CD4-positive, alpha-beta T cell (primary cell): ENCODE data around the gene RAP1GAP2. TPM values are rescaled to one million over a fixed set of nuclear protein-coding genes. Genes with fewer than 3 reads are reported as not detected.

Experiments
- ATAC-seq: fragments of 200-7000 bp; cut with Tn5 transposase; one replicate; pipeline ENCODE4 v1.10.0; 2022; ENCODE audit warnings: mild to moderate bottlenecking; ENCODE audit not compliant: poor library complexity
- CTCF ChIA-PET: fragments of 350-600 bp; sonication (Branson Sonifier 250); formaldehyde crosslinking; loops from one replicate; lab custom pipeline; 2021; ENCODE audit warnings: antibody characterized with exemption, inconsistent platforms; lab: Charles Lee
- POLR2A ChIA-PET: fragments of 350-600 bp; sonication (Branson Sonifier 250); formaldehyde crosslinking; loops from one replicate; lab custom pipeline; 2021; ENCODE audit warnings: antibody characterized with exemption, inconsistent platforms; lab: Charles Lee
- DNase-seq, 14 experiments: peaks; one replicate each; pipeline ENCODE4 v3.0.0-alpha.2; 2013 to 2020; ENCODE audit warnings: mixed read lengths in 2 of 14
- H3K27ac ChIP-seq, 2 donors: one replicate each; pipeline versions ENCODE4 v1.5.1 to v1.7.0; 2013; ENCODE audit warnings: low read length in 2 of 2, low read depth in 1 of 2, mild to moderate bottlenecking in 1 of 2
- H3K27me3 ChIP-seq, 2 experiments: 1 replicate in 1 of 2; 2 replicates in 1 of 2; pipeline versions ENCODE4 v1.6.1 to v1.7.0; 2013; ENCODE audit warnings: low read length in 2 of 2, control low read depth in 1 of 2, mild to moderate bottlenecking in 1 of 2, moderate library complexity in 1 of 2; ENCODE audit not compliant: insufficient read depth in 2 of 2, control insufficient read depth in 1 of 2
- H3K36me3 ChIP-seq: one replicate; pipeline ENCODE4 v1.6.1; 2013; ENCODE audit warnings: low read length, control low read depth; ENCODE audit not compliant: insufficient read depth
- H3K4me1 ChIP-seq: one replicate; pipeline ENCODE4 v1.6.1; 2013; ENCODE audit warnings: low read length, control low read depth; ENCODE audit not compliant: insufficient read depth
- H3K4me3 ChIP-seq: one replicate; pipeline ENCODE4 v1.5.1; 2013; ENCODE audit warnings: mild to moderate bottlenecking, low read length, moderate library complexity
- H3K9me3 ChIP-seq, 2 experiments: 1 replicate in 1 of 2; 2 replicates in 1 of 2; pipeline versions ENCODE4 v1.6.1 to v1.7.0; 2013; ENCODE audit warnings: low read length in 2 of 2, mild to moderate bottlenecking in 2 of 2, control low read depth in 1 of 2, moderate library complexity in 1 of 2; ENCODE audit not compliant: control insufficient read depth in 1 of 2, insufficient read depth in 1 of 2
- H3K27ac Mint-ChIP-seq: one replicate; pipeline ENCODE4 v1.8.0; 2020; ENCODE audit warnings: mixed read lengths
- H3K27me3 Mint-ChIP-seq: one replicate; pipeline ENCODE4 v1.8.0; 2021; ENCODE audit warnings: mixed read lengths
- H3K36me3 Mint-ChIP-seq: one replicate; pipeline ENCODE4 v1.8.0; 2021; ENCODE audit warnings: low read depth, mixed read lengths
- H3K4me1 Mint-ChIP-seq: one replicate; pipeline ENCODE4 v1.8.0; 2021; ENCODE audit warnings: low read depth, mixed read lengths
- H3K4me3 Mint-ChIP-seq: one replicate; pipeline ENCODE4 v1.8.0; 2020; ENCODE audit warnings: mild to moderate bottlenecking, mixed read lengths
- H3K9me3 Mint-ChIP-seq: one replicate; pipeline ENCODE4 v1.8.0; 2020; ENCODE audit warnings: mixed read lengths
- intact Hi-C, 2 experiments: fragments of 100-400 bp; cut with DNase I in 1 of 2; cut with micrococcal nuclease in 1 of 2; formaldehyde crosslinking; loops; one replicate each; pipeline versions ENCODE4 v1.15.1 to v1.9.0; 2023 to 2025; cut with DNase I, micrococcal nuclease
- total RNA-seq, 174 experiments: library from RNA in 2 of 174; stranded (reverse) in 2 of 174; gene quantifications; one replicate each; pipeline ENCODE4 v1.2.3 and lab custom pipeline; 2021 to 2026
- TF ChIP-seq, protein P1 (sequence below): fragments of 200-600 bp; IDR thresholded peaks from one replicate; pipeline ENCODE4 v1.8.0; 2022; ENCODE audit warnings: antibody characterized with exemption, mild to moderate bottlenecking

Gene RAP1GAP2
- total RNA-seq, 2 experiments from 2014 or later: 46.3 to 49.7 TPM

DNA sequence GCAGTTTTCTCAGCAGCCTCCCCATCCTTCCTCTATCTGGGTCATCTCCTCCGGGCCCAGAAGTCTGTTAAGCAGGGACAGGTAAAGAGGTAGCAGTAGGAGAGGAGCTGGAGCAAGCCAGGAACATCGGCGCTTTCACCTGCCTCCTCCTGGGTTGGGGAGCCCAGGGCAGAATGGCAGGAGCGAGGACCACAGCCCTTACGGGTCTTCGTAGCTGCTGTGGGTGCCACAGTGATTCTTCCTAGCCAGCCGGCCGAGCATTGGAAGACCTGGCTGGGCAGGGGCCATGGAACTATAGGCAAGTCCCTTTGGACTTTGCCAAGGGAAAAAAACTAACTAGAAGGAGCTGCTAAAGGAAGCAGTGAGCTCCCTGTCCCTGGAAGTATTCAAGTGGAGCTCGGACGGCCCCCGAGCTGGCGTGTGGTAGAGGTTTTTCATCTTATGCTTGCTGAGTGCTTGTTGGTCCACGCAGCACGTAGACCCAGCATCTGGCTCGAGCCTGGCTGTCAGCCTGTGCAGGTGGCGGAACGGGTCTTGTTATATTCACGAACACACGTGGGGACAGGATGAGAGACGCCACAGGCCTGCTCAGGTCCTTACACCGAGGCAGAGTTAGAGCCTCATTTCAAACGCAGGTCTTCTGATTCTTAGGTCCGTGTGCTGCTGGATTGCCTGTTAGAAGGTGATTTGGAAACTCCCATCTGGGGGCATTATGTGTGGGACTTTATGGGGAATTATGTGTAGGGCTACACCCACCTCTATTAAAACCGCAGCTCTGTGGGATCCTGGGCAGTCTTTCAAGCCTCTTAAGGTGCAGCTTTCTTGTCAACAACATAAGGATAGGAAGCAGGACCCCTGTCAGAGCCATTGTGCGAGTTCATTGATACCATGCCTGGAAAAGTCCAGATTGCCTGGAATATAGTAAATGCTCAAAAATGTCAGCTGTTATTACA, 212.4 kb downstream of the RAP1GAP2 start:
- no peak overlapping the region for H3K27ac Mint-ChIP-seq
- POLR2A ChIA-PET: no interaction called here

DNA sequence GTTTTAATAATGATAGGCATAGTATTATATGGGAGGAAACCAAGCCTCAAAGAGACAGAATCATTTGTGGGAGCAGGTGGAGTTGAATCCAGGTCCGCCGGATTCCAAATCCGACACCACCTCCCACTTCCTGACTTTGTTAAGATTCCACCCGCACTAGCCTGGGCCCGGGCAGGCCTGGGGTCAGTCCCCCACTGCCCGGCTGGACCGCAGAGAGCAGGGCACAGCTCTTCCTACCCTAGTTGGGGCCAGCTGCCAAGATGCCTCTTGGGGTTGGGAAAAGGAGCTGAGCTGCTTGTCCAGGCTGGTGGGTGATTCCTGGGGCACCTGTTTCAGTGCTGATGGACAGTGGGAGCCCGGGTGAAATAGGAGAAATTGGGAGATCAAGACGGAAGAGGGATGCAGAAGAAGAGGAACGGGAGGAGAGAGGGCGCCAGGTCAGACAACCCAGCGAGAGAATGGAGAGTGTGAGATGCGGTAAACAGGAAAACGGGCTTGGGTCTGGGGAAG, 213.2 kb downstream of the RAP1GAP2 start:
- intact Hi-C loops: no loop called here
- Histone ChIP-seq H3K27ac (no peak overlapping the region), H3K36me3 (peaks cover 73% of the 10 kb centered on the region), H3K4me1 (peaks cover 4% of the 10 kb centered on the region), H3K9me3 (no peaks in the 10 kb centered on the region), H3K4me3 (no peak overlapping the region), H3K27me3 (no peaks in the 10 kb centered on the region)
- no peak for ATAC-seq
- POLR2A ChIA-PET: no interaction called here
- H3K4me3 Mint-ChIP-seq: no peak overlapping the region
- H3K27ac Mint-ChIP-seq: no peak overlapping the region
- TF ChIP-seq, protein P1, sequence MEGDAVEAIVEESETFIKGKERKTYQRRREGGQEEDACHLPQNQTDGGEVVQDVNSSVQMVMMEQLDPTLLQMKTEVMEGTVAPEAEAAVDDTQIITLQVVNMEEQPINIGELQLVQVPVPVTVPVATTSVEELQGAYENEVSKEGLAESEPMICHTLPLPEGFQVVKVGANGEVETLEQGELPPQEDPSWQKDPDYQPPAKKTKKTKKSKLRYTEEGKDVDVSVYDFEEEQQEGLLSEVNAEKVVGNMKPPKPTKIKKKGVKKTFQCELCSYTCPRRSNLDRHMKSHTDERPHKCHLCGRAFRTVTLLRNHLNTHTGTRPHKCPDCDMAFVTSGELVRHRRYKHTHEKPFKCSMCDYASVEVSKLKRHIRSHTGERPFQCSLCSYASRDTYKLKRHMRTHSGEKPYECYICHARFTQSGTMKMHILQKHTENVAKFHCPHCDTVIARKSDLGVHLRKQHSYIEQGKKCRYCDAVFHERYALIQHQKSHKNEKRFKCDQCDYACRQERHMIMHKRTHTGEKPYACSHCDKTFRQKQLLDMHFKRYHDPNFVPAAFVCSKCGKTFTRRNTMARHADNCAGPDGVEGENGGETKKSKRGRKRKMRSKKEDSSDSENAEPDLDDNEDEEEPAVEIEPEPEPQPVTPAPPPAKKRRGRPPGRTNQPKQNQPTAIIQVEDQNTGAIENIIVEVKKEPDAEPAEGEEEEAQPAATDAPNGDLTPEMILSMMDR: no peak
- peaks cover 60% of the 10 kb centered on the region for H3K36me3 Mint-ChIP-seq
- CTCF ChIA-PET: no interaction called here
- no peaks in the 10 kb centered on the region for H3K27me3 Mint-ChIP-seq
- H3K4me1 Mint-ChIP-seq: peaks cover 10% of the 10 kb centered on the region
- no peak for DNase-seq
- H3K9me3 Mint-ChIP-seq: no peaks in the 10 kb centered on the region

More for the DNA sequence above, 212.4 kb downstream of the RAP1GAP2 start:
- peaks cover 12% of the 10 kb centered on the region for H3K4me1 ChIP-seq
- DNase-seq: no peak
- CTCF ChIA-PET: no interaction called here
- intact Hi-C loops: no loop called here
- Mint-ChIP-seq H3K4me3 (no peak overlapping the region), H3K27me3 (no peaks in the 10 kb centered on the region), H3K9me3 (no peaks in the 10 kb centered on the region), H3K4me1 (peaks cover 18% of the 10 kb centered on the region), H3K36me3 (peaks cover 52% of the 10 kb centered on the region)
- H3K9me3 ChIP-seq: no peaks in the 10 kb centered on the region
- no peak overlapping the region for H3K4me3 ChIP-seq
- peaks cover 66% of the 10 kb centered on the region for H3K36me3 ChIP-seq
- TF ChIP-seq, protein P1: no peak
- H3K27ac ChIP-seq: no peak overlapping the region
- H3K27me3 ChIP-seq: no peaks in the 10 kb centered on the region
- ATAC-seq: no peak

DNA sequence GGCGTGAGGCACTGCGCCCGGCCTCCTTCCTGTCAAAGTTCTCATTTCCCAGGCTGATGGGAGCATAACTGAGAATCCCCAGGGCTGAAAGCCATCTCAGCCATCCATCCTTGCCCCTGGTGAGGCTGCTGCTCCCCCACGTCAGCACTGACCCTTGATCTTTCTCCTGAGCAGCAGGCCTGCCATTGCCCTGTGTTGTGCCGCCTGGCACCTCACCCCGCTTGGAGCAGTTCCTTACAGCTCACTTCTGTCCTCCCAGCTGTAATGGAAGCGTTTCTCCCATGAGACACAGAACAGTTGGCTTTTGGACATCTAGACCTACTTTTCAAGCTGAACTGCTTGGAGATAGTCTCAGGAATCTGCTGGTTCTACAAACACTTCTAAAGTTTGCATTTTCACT, 215.7 kb downstream of the RAP1GAP2 start:
- Mint-ChIP-seq H3K27me3 (no peaks in the 10 kb centered on the region), H3K36me3 (peaks cover 68% of the 10 kb centered on the region), H3K27ac (no peak overlapping the region), H3K4me3 (no peak overlapping the region), H3K9me3 (no peaks in the 10 kb centered on the region), H3K4me1 (no peaks in the 10 kb centered on the region)
- ChIA-PET POLR2A (interaction anchor here (1.2 kb wide), 1 partner anchor 163 kb away, joined by 4 read pairs; no protein-coding TSS in a partner anchor), CTCF (interaction anchor here (1.4 to 2.3 kb wide), 2 partner anchors 221 to 226 kb away, joined by 4 to 16 read pairs; no protein-coding TSS in a partner anchor)
- TF ChIP-seq, protein P1: no peak
- H3K27ac ChIP-seq: no peak overlapping the region
- no peaks in the 10 kb centered on the region for H3K27me3 ChIP-seq
- H3K4me1 ChIP-seq: no peaks in the 10 kb centered on the region
- ATAC-seq (no peak), DNase-seq (no peak)
- H3K36me3 ChIP-seq: peaks cover 75% of the 10 kb centered on the region
- no peaks in the 10 kb centered on the region for H3K9me3 ChIP-seq
- intact Hi-C loops: loop anchor here in 1 of 2 experiments (2.0 kb wide), 1 partner anchor 183 kb away; no protein-coding TSS in a partner anchor
- H3K4me3 ChIP-seq: no peak overlapping the region
